Measurements from ENCODE around the gene SORCS1. TPM values are rescaled to one million over a fixed set of nuclear protein-coding genes. Genes with fewer than 3 reads are reported as not detected.

Gene SORCS1
- total and polyA plus RNA-seq, 2 of the 13 experiments (the other 11 are each of a cell fraction or from before 2014, with no cell fraction given) = not detected

DNA sequence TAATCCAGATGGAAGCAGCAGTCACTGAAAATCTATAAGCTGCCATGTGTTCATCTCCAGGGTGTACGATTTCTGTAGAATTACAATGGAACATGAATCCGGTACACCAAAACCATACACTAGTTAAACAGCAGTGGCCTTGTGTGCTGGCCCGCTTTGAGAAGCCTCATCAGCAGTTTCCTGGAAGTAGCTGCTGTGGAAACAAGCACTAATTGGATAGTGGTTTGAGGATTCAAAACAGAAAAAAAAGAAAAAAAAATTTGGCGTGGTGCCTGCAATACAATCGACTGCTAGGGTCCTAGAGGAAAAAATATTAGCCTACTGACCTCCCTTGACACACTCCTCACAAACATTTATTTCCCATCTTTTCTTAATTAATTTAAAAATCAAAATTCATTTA is 545.9 kb downstream of the SORCS1 start:
- Histone ChIP-seq H3K4me1 (ENCODE audit: insufficient read depth, low read length) (no peaks in the 10 kb centered on the region), H3K79me2 (ENCODE audit: insufficient read depth, low read length) (no peaks in the 10 kb centered on the region), H3K4me3 (replicated peaks in 1 of 3; ENCODE audit: insufficient read depth in 1 of 3, low read depth in 2 of 3, low read length in 3 of 3) (no peak overlapping the region), H3K27ac (ENCODE audit: extremely low read length, insufficient read depth, low read length) (no peak overlapping the region), H4K20me1 (ENCODE audit: insufficient read depth, low read length) (no peaks in the 10 kb centered on the region), H3K36me3 (replicated peaks in 1 of 2; ENCODE audit: control insufficient read depth in 1 of 2, insufficient read depth in 2 of 2, low read length in 2 of 2) (no peaks in the 10 kb centered on the region), H3K4me2 (ENCODE audit: low read depth, low read length) (no peak overlapping the region), H3K9me3 (ENCODE audit: low read length) (no peaks in the 10 kb centered on the region), H2AFZ (ENCODE audit: low read length) (no peak overlapping the region), H3K27me3 (ENCODE audit: control insufficient read depth in 1 of 2, insufficient read depth in 2 of 2, low read length in 2 of 2) (no peaks in the 10 kb centered on the region), H3K9ac (ENCODE audit: insufficient read depth, low read depth, low read length) (no peak overlapping the region)
- ChIA-PET CTCF (ENCODE audit: low intra/inter-chr PET ratio, low total read pairs) (no interaction called here), POLR2A (no interaction called here)
- under 1% methylated on average over 5 of the region's 5 CpGs for WGBS (ENCODE audit: low lambda C conversion rate)
- TF ChIP-seq ZNF24 (IDR thresholded peaks at IDR 0.05) (no peak), ZNF569 (CRISPR knock-in tag; IDR thresholded peaks at IDR 0.05; ENCODE audit: borderline replicate concordance) (no peak), GTF3A (CRISPR knock-in tag; conservative IDR thresholded peaks at IDR 0.05) (no peak), SP5 (CRISPR knock-in tag; IDR thresholded peaks at IDR 0.05; ENCODE audit: borderline replicate concordance, low read depth) (no peak), HOXA9 (CRISPR knock-in tag; IDR thresholded peaks at IDR 0.05; ENCODE audit: borderline replicate concordance) (no peak), ZBTB38 (CRISPR knock-in tag; IDR thresholded peaks at IDR 0.05) (no peak), TBX3 (IDR thresholded peaks at IDR 0.05; ENCODE audit: borderline replicate concordance) (no peak), ZSCAN20 (CRISPR knock-in tag; IDR thresholded peaks at IDR 0.05; ENCODE audit: borderline replicate concordance) (no peak), RFX1 (IDR thresholded peaks at IDR 0.05) (no peak), HOXD1 (CRISPR knock-in tag; IDR thresholded peaks at IDR 0.05) (no peak), MBD4 (IDR thresholded peaks at IDR 0.05; ENCODE audit: borderline replicate concordance, low read length) (no peak), SMAD9 (CRISPR knock-in tag; IDR thresholded peaks at IDR 0.05) (no peak), ZNF614 (CRISPR knock-in tag; IDR thresholded peaks at IDR 0.05; ENCODE audit: borderline replicate concordance) (no peak), HNF4G (IDR thresholded peaks at IDR 0.05; ENCODE audit: borderline replicate concordance, low read depth, low read length) (no peak), HNF4G (CRISPR knock-in tag; IDR thresholded peaks at IDR 0.05; ENCODE audit: borderline replicate concordance, low read depth) (no peak), ZNF34 (CRISPR knock-in tag; IDR thresholded peaks at IDR 0.05; ENCODE audit: borderline replicate concordance) (no peak), ZBTB7B (CRISPR knock-in tag; IDR thresholded peaks at IDR 0.05) (no peak), ZNF563 (CRISPR knock-in tag; IDR thresholded peaks at IDR 0.05) (no peak), GABPA (IDR thresholded peaks at IDR 0.05; ENCODE audit: low read depth, low read length) (no peak), GABPA (CRISPR knock-in tag; IDR thresholded peaks at IDR 0.05; ENCODE audit: low read depth) (no peak), ZSCAN30 (CRISPR knock-in tag; IDR thresholded peaks at IDR 0.05) (no peak)
- TF ChIP-seq, protein P1, sequence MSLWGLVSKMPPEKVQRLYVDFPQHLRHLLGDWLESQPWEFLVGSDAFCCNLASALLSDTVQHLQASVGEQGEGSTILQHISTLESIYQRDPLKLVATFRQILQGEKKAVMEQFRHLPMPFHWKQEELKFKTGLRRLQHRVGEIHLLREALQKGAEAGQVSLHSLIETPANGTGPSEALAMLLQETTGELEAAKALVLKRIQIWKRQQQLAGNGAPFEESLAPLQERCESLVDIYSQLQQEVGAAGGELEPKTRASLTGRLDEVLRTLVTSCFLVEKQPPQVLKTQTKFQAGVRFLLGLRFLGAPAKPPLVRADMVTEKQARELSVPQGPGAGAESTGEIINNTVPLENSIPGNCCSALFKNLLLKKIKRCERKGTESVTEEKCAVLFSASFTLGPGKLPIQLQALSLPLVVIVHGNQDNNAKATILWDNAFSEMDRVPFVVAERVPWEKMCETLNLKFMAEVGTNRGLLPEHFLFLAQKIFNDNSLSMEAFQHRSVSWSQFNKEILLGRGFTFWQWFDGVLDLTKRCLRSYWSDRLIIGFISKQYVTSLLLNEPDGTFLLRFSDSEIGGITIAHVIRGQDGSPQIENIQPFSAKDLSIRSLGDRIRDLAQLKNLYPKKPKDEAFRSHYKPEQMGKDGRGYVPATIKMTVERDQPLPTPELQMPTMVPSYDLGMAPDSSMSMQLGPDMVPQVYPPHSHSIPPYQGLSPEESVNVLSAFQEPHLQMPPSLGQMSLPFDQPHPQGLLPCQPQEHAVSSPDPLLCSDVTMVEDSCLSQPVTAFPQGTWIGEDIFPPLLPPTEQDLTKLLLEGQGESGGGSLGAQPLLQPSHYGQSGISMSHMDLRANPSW (CRISPR knock-in tag; IDR thresholded peaks at IDR 0.05; ENCODE audit: borderline replicate concordance) = no peak
- intact Hi-C loops (cut with micrococcal nuclease; ENCODE audit: unreplicated experiment) (no loop called here), in situ Hi-C loops (cut with HindIII; ENCODE audit: extremely low pct_ligation_motif_present, low pct_unique_long_range_greater_than_20kb) (no loop called here)
- FAIRE-seq (no peak), DNase-seq (ENCODE audit: low spot score) (no peak), ATAC-seq (no peak)
- BruUV-seq (replicated peaks) = no TSS peak

All from HepG2 (cell line).